A549 treated with AZD2906 at 1 μM for 4 hours (cell line): ENCODE results near the gene ARTN. TPM values are rescaled to one million over a fixed set of nuclear protein-coding genes. Genes with fewer than 3 reads are reported as not detected.

ENCODE experiments used
- total RNA-seq: library from RNA; stranded (reverse); fragments of 200-300 nt; extraction: Qiagen RNA extraction; gene quantifications from 5 replicates; pipeline ENCODE4 v1.2.3, GENCODE V29; 2022

Gene ARTN, protein sequence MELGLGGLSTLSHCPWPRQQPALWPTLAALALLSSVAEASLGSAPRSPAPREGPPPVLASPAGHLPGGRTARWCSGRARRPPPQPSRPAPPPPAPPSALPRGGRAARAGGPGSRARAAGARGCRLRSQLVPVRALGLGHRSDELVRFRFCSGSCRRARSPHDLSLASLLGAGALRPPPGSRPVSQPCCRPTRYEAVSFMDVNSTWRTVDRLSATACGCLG
- total RNA-seq = 0.14 to 0.39 TPM (median 0.28 TPM) in 5 replicates

DNA sequence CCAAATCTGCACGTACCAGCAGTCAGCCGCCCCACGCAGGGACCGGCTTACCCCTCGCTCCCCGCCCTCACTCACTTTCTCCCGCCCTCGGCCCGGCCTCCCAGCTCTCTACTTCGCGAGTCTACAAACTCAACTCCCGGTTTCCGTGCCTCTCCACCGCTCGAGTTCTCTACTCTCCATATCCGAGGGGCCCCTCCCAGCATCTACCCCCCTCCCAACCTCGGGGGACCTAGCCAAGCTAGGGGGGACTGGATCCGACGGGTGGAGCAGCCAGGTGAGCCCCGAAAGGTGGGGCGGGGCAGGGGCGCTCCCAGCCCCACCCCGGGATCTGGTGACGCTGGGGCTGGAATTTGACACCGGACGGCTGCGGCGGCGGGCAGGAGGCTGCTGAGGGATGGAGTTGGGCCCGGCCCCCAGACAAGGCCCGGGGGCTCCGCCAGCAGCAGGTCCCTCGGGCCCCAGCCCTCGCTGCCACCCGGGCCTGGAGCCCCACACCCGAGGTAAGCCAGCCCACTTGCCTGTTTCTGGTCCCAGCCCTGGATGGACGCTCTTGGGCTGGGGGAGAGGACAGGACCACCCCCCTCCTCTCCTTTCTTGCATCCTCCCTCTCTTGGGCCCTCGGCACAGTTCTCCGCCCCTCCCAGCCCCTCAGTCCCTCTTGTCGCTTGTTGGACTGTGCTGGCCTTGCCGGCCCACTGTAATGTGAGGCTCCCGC is at the start of gene ARTN:
Gene ARTN, plus strand, starts transcription at position 416 of the 715 bp plus-strand sequence. CDS start 1,856 bp downstream, outside the sequence.

DNA sequence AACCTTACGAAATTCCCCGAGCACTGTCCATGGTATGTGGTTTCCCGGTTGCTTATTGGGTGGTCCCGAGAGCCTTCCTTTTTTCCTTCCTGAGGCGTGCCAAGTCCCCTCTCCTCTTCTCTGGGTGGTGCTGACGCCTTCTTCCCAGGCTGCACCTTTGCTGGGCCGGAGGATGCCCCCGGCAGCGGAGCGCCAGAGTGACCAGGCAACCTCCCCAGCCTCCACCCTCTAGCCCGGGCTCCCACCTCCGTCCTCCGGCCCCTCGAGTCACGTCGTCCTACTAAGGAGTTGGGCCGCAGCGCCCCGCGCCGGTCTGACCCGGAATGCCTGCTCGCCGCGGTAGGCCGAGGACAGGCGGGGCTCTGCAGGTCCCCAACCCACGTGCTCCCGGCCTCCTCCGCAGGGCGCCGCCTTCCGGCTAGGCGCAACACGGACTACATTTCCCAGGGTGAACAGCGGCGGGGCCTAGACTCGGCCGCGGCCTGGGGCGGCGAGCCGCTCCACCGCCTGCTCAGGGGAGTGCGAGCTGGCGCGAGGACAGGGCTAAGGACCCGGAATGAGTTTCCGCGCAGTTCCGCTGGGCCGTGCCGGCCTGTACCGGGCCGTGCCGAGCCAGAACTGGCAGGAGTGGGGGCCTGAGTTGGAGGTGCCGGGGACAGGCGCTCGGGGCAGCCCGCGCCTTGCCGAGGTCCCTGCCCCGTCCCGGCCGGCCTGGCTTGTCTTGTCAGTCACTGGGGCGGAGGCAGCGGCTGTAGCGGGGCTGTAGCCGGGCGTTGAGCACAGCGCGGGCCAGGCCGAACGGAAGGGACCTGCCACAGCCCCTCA is 12.8 kb downstream of the ARTN start, which contains the start of gene IPO13:
Gene IPO13, plus strand, starts transcription at position 715 of the 825 bp plus-strand sequence. CDS start 651 bp downstream, outside the sequence.

DNA sequence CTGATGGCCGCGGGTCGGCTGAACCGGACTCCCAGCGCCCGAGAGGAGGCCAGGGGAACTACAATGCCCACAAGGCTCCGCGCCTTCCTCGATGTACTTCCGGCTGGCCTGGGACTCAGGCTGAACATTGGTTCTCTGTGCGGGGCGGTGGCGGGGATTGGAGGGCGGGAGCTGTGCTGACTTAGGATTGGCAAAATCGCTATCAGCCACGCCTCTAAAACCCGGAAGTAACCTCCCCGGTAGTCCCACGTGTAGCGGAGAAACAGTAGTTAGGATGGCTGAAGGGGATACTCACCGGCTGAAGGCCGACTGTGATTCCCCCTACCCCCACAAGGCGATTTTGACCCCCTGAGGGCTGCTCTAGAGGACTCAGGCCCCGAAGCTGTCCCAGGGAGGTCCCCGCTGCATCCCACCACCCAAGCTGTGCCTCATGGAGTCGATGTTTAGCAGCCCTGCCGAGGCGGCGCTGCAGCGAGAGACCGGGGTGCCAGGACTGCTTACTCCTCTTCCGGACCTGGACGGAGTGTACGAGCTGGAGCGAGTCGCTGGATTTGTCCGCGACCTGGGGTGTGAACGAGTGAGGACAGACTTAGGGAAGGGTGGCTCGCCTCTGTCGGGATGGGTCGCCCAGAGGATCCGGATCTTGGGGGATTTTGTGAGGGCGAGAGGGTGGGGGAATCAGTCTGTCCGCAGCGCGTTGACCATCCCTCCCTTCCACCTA is 36.3 kb downstream of the ARTN start, which contains the start of gene DPH2:
Gene DPH2, plus strand, starts transcription at position 265 of the 721 bp plus-strand sequence. Its CDS starts 166 bp downstream, at position 431.

DNA sequence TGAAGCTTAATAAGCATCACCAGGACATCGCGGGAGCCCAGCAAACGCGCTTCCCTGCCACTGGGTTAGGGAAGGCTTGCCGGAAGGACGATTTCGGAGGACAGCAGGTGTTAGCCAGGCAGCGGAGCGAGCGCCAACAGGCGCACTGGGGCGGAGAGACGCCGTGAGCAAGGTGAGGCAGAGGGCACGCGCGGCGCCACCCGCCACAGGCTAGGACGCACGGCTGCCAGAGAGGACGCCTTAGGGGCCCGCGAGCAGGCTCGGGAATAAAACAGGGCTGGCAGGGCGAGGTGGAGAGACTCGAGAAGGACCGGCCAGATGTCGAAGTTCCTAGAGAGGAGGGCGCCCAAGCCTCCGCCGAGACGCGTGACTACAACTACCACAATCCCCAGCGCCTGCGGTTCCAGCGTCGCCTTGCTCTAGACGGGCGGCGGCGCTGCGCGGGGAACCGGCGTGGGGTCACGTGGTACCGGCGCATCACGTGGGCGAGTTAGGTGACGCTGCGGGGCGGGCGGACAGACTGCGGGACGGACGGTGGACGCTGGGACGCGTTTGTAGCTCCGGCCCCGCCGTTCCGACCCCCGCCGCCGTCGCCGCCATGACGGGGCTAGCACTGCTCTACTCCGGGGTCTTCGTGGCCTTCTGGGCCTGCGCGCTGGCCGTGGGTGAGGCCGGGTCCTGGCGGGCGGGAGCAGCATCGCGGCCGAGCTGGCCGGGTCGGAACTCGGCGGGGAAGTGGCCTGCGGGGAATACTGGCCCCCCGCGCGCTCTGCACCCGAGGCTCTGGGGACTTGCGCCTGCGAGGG is 41.0 kb downstream of the ARTN start, which contains the start of gene ATP6V0B:
Gene ATP6V0B, plus strand, starts transcription at position 518 of the 806 bp plus-strand sequence. Its CDS starts 81 bp downstream, at position 599.

DNA sequence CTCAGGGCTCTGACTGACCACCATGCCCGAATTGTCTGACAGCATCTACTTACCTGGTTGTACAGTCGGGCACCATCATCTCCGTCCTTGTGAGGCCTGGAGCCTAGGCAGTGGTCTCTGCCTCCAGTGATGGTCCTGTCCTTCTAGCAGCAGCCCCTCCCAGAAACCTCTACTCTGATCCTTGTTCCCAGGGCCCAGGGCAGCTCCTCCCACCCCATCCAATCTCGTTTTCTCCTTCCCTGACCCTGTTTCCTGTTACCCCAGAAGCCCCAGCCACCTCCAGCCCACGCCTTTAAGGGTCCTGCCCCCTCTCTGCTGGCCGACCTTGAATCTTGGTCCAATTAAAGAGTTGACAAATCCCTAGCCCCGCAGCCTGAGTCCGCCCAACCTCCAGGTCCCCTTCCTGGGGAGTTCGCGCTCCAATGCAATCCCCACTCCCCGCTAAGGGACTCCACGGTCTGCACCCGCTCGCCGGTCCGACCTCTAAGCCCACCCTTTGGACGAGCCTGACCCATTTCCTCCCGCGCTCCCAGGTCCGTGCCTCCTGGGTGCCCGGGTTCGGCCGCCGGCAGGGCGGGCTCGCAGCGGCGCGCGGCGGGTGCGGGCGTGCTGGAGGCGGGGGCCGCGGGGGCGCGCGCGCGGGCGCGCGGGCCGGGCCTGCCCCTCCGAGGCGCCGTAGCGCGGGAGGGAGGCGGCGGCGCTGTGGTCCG is 45.1 kb downstream of the ARTN start, which contains the start of gene B4GALT2:
Gene B4GALT2, plus strand, starts transcription at position 660 of the 710 bp plus-strand sequence. CDS start 1,951 bp downstream, outside the sequence.

Other genes with a start within 250 kb of the ARTN start
- 2.1 to 2.9 TPM (median 2.7 TPM) in 5 replicates for gene ST3GAL3, start 226.3 kb upstream of the ARTN start, total RNA-seq
- gene IPO13, start 13.1 kb downstream of the ARTN start, total RNA-seq = 11.9 to 16.5 TPM (median 14.9 TPM) in 5 replicates
- 34.4 to 40.2 TPM (median 35.9 TPM) in 5 replicates for gene DPH2, start 36.2 kb downstream of the ARTN start, total RNA-seq
- gene ATP6V0B, start 41.2 kb downstream of the ARTN start, total RNA-seq = 93.2 to 162 TPM (median 133 TPM) in 5 replicates
- gene B4GALT2, start 45.4 kb downstream of the ARTN start, total RNA-seq = 55.2 to 74.3 TPM (median 69.8 TPM) in 5 replicates
- gene CCDC24, start 57.8 kb downstream of the ARTN start, total RNA-seq = 6.6 to 8.7 TPM (median 8.2 TPM) in 5 replicates
- 11.6 to 14.2 TPM (median 13.2 TPM) in 5 replicates for gene SLC6A9, start 97.7 kb downstream of the ARTN start, total RNA-seq
- gene KLF17, start 185.0 kb downstream of the ARTN start, total RNA-seq = 0.33 to 0.50 TPM (median 0.46 TPM) in 5 replicates
- 0.01 to 0.06 TPM (median 0.05 TPM) in 4 of 5 replicates, not detected in the other for gene KLF18, start 207.8 kb downstream of the ARTN start, total RNA-seq